Measurements from ENCODE around the gene LDB3.

LDB3 gene

GRCh38 chr10:86742230-86742629, 73.9 kb downstream of the LDB3 start:
- DNase-seq = no peak

GRCh38 chr10:86744067-86744725, 75.9 kb downstream of the LDB3 start:
- DNase-seq = no peak

GRCh38 chr10:86747796-86748581, 79.7 kb downstream of the LDB3 start:
- DNase-seq = peak; percentile 44

- no peak for DNase-seq
These were observed 81.5 kb downstream of the LDB3 start for GRCh38 chr10:86749854-86750253.

- no peak for DNase-seq
These were observed 83.2 kb downstream of the LDB3 start for GRCh38 chr10:86751477-86751876.

- peak; percentile 80 for DNase-seq
These were observed 84.0 kb downstream of the LDB3 start for GRCh38 chr10:86752311-86752710.

GRCh38 chr10:86753051-86753450, 84.7 kb downstream of the LDB3 start:
- no peak for DNase-seq

- no peak for DNase-seq
These were observed 85.5 kb downstream of the LDB3 start for GRCh38 chr10:86753638-86754434.

- DNase-seq = no peak
These were observed 87.1 kb downstream of the LDB3 start for GRCh38 chr10:86755454-86755739.

GRCh38 chr10:86755740-86756510, 87.6 kb downstream of the LDB3 start:
- DNase-seq = peak; percentile 97

GRCh38 chr10:86756511-86757112, 88.3 kb downstream of the LDB3 start, which contains the start of gene BMPR1A:
Gene BMPR1A, plus strand, starts transcription at chr10:86756619. Its CDS starts 119,400 bp downstream, at chr10:86876019.
- DNase-seq = peak; percentile 74

GRCh38 chr10:86757113-86757972, 89.0 kb downstream of the LDB3 start:
- DNase-seq = peak; percentile 63

- DNase-seq = peak; percentile 38
These were observed 90.1 kb downstream of the LDB3 start for GRCh38 chr10:86758189-86759072.

- DNase-seq = peak; percentile 57
These were observed 90.9 kb downstream of the LDB3 start for GRCh38 chr10:86759073-86759672.

- no peak for DNase-seq
These were observed 95.1 kb downstream of the LDB3 start for GRCh38 chr10:86763404-86763803.

- DNase-seq = no peak
These were observed 97.2 kb downstream of the LDB3 start for GRCh38 chr10:86765548-86765947.

GRCh38 chr10:86768412-86769062, 100.2 kb downstream of the LDB3 start:
- DNase-seq = no peak

- no peak for DNase-seq
These were observed 101.7 kb downstream of the LDB3 start for GRCh38 chr10:86769991-86770390.

GRCh38 chr10:86770412-86770960, 102.2 kb downstream of the LDB3 start:
- no peak for DNase-seq
